Measurements from ENCODE around the gene MED15. TPM values are rescaled to one million over a fixed set of nuclear protein-coding genes. Genes with fewer than 3 reads are reported as not detected.

MED15 gene
- total and polyA plus RNA-seq, 12 donors = 33.8 to 66.8 (median 40.9) TPM

GRCh38 chr22:20600137-20600673 is 92.8 kb downstream of the MED15 start:
- TF ChIP-seq CTCF (IDR thresholded peaks at IDR 0.05) = no peak
- H3K9me3 ChIP-seq = no peaks in the 10 kb centered on the region
- H3K27ac ChIP-seq = no peak overlapping the region
- intact Hi-C loops (cut with DNase I) = no loop called here
- 84 to 87% methylated on average over 8 of the region's 8 CpGs for WGBS, 2 donors
- H3K4me3 ChIP-seq = no peak overlapping the region
- no peak for DNase-seq
- no peak for ATAC-seq
- no peaks in the 10 kb centered on the region for H3K4me1 ChIP-seq
- H3K36me3 ChIP-seq = no peaks in the 10 kb centered on the region
- H3K27me3 ChIP-seq = peaks cover 0 to 4% (median 0%) of the 10 kb centered on the region in 7 donors

GRCh38 chr22:20601308-20601707 is 93.9 kb downstream of the MED15 start:
- Histone ChIP-seq H3K4me1 (no peaks in the 10 kb centered on the region), H3K27ac (no peak overlapping the region), H3K4me3 (no peak overlapping the region), H3K9me3 (no peaks in the 10 kb centered on the region), H3K36me3 (no peaks in the 10 kb centered on the region), H3K27me3 (peaks cover 0 to 6% (median 0%) of the 10 kb centered on the region in 7 donors)
- DNase-seq (no peak), ATAC-seq (no peak)
- TF ChIP-seq CTCF (IDR thresholded peaks at IDR 0.05) = no peak
- WGBS, 2 donors = 90 to 91% methylated on average over 7 of the region's 7 CpGs
- intact Hi-C loops (cut with DNase I) = no loop called here

GRCh38 chr22:20602609-20603164 is 95.3 kb downstream of the MED15 start:
- Histone ChIP-seq H3K4me3 (no peak overlapping the region), H3K27ac (no peak overlapping the region), H3K36me3 (no peaks in the 10 kb centered on the region), H3K9me3 (no peaks in the 10 kb centered on the region), H3K4me1 (no peaks in the 10 kb centered on the region), H3K27me3 (peaks cover 0 to 11% (median 0%) of the 10 kb centered on the region in 7 donors)
- no peak for TF ChIP-seq CTCF (IDR thresholded peaks at IDR 0.05)
- no peak for DNase-seq
- 78 to 83% methylated on average over 8 of the region's 8 CpGs for WGBS, 2 donors
- intact Hi-C loops (cut with DNase I) = no loop called here
- ATAC-seq = no peak

GRCh38 chr22:20604092-20604747 is 96.8 kb downstream of the MED15 start:
- Histone ChIP-seq H3K4me1 (no peaks in the 10 kb centered on the region), H3K9me3 (no peaks in the 10 kb centered on the region), H3K4me3 (no peak overlapping the region), H3K27me3 (peaks cover 0 to 11% (median 0%) of the 10 kb centered on the region in 7 donors), H3K36me3 (no peaks in the 10 kb centered on the region), H3K27ac (no peak overlapping the region)
- ATAC-seq (no peak), DNase-seq (no peak)
- WGBS, 2 donors = 82 to 83% methylated on average over 23 of the region's 23 CpGs
- intact Hi-C loops (cut with DNase I) = no loop called here
- TF ChIP-seq CTCF (IDR thresholded peaks at IDR 0.05) = no peak
